SK-N-SH treated with all-trans-retinoic acid at 6 μM for 48 hours (cell line): ENCODE data around the gene ZNF695.

Source experiments
- CREB5 ChIP-seq: fragments of 250-450 bp; sonication (Bioruptor Pico); IDR thresholded peaks from 2 replicates; pipeline ENCODE4 v1.5.1; 2020; ENCODE audit warnings: low read depth, mild to moderate bottlenecking, moderate library complexity
- GLIS3 ChIP-seq: fragments of 250-450 bp; sonication (Bioruptor Pico); IDR thresholded peaks from 2 replicates; pipeline ENCODE4 v1.5.0; 2020; ENCODE audit warnings: mild to moderate bottlenecking, moderate library complexity
- OSR1 ChIP-seq: fragments of 250-450 bp; sonication (Bioruptor Pico); IDR thresholded peaks from 2 replicates; pipeline ENCODE4 v1.8.0; 2022; ENCODE audit warnings: moderate library complexity, mild to moderate bottlenecking, inconsistent platforms
- PATZ1 ChIP-seq: fragments of 250-450 bp; sonication (Bioruptor Pico); IDR thresholded peaks from 2 replicates; pipeline ENCODE4 v1.8.0; 2020; ENCODE audit warnings: mild to moderate bottlenecking, moderate library complexity, borderline replicate concordance
- ZFP3 ChIP-seq: fragments of 250-450 bp; sonication (Bioruptor Pico); IDR thresholded peaks from 2 replicates; pipeline ENCODE4 v1.5.0; 2020; ENCODE audit warnings: mild to moderate bottlenecking, moderate library complexity

GRCh38 chr1:246949956-246950355, 57.9 kb downstream of the ZNF695 start:
- TF ChIP-seq CREB5: no peak
- TF ChIP-seq GLIS3: no peak
- no peak for TF ChIP-seq OSR1
- no peak for TF ChIP-seq PATZ1 (CRISPR knock-in tag)
- TF ChIP-seq ZFP3 (CRISPR knock-in tag): no peak
